Left lung (tissue), 10 donors: ENCODE results near the gene SUSD2. TPM values are rescaled to one million over a fixed set of nuclear protein-coding genes. Genes with fewer than 3 reads are reported as not detected.
"Not testable (repeated sequence)": the region's sequence is repeated elsewhere in the genome, so short reads cannot be mapped to it uniquely, and the experiment has no call there.

Experiments
- ATAC-seq: fragments of 200-7000 bp; cut with Tn5 transposase; one replicate; pipeline ENCODE4 v1.9.1; 2020; ENCODE audit warnings: moderate library complexity
- DNase-seq, 4 donors: peaks; one replicate each; pipeline ENCODE4 v3.0.0-alpha.2; 2013 to 2020
- H3K27ac ChIP-seq, 2 donors: fragments of 200-600 bp; sonication (generic) in 1 of 2; one replicate each; pipeline versions ENCODE4 v1.5.0 to v1.8.0; 2020 to 2021
- H3K27me3 ChIP-seq, 2 donors: fragments of 200-600 bp; sonication (generic) in 1 of 2; one replicate each; pipeline versions ENCODE4 v1.5.0 to v1.8.0; 2020 to 2021
- H3K36me3 ChIP-seq, 2 donors: fragments of 200-600 bp; sonication (generic) in 1 of 2; one replicate each; pipeline versions ENCODE4 v1.5.0 to v1.8.0; 2020 to 2021
- H3K4me1 ChIP-seq, 2 donors: fragments of 200-600 bp; one replicate each; pipeline ENCODE4 v1.8.0; 2021
- H3K4me3 ChIP-seq, 2 donors: fragments of 200-600 bp; sonication (generic) in 1 of 2; one replicate each; pipeline versions ENCODE4 v1.5.0 to v1.8.0; 2020 to 2021; ENCODE audit warnings: mild to moderate bottlenecking in 1 of 2
- H3K9me3 ChIP-seq, 2 donors: fragments of 200-600 bp; sonication (generic) in 1 of 2; one replicate each; pipeline versions ENCODE4 v1.5.0 to v1.8.0; 2020 to 2021
- intact Hi-C, 2 donors: fragments of 100-400 bp; cut with DNase I; formaldehyde crosslinking; loops; one replicate each; pipeline versions ENCODE4 v1.11.2 to v1.14.2; 2022
- polyA plus RNA-seq, 6 donors: library from polyadenylated mRNA; unstranded; fragments of 120-200 nt; gene quantifications; one replicate each; pipeline ENCODE4 v1.2.1, GENCODE V29; 2013; ENCODE audit not compliant: insufficient read length in 6 of 6
- total RNA-seq, 2 donors: library from RNA; stranded (reverse); fragmentation: NEBNext Ultra II Directional; extraction: Animal tissue kit (Norgen Biotek cat#: 25700); gene quantifications; one replicate each; pipeline ENCODE4 v1.2.1, GENCODE V29; 2021
- TF ChIP-seq, protein P1 (sequence below), 2 donors: fragments of 200-600 bp; sonication (generic) in 1 of 2; IDR thresholded peaks; one replicate each; pipeline versions ENCODE4 v1.5.0 to v1.8.0; 2021; ENCODE audit warnings: antibody characterized with exemption in 2 of 2
- donor health status: DM: no; HTN: yes; CAD: no.
- donor health status: DM: no; HTN: no; CAD: no.

SUSD2 gene
- total and polyA plus RNA-seq, 8 donors, result 8.2 to 374 (median 17.0) TPM

DNA sequence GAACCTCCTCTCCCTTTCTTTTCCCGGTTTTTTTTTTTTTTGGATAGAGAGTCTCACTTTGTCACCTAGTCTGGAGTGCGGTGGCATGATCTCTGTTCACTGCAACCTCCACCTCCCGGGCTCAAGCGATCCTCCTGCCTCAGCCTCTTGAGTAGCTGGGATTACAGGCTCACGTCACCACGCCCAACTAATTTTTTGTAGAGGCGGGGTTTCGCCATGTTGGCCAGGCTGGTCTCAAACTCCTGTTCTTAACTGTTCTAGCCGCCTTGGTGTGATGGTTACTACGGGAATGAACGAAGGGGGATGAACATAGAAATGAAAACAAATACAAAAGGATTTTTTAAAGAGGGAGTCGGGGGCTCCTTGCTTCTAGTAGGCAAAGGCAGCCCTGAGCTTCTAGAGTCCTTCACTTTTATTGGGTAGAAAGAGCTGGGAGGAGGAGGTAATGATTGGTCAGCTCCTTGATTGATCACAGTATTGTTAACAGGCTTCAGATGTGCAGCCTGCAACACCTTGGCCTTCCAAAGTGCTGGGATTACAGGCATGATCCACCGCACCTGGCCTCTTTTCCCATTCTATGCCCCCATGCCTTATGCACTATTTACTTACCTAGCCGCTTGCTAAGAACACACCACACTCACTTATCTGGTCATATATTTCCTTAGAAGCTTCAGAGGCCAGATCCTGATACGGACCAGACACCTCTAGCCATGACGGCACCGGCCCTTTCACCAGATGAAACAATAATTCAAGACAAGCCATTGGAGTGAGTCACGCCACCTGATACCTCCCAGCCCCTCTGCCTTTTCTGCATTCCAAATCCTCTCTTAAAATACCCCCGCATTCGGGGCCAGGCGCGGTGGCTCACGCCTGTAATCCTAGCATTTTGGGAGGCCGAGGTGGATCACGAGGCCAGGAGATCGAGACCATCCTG, 20.7 kb downstream of the SUSD2 start:
- DNase-seq, result no peak
- H3K27me3 ChIP-seq, result no peaks in the 10 kb centered on the region
- ATAC-seq, result no peak
- no peak overlapping the region for H3K4me3 ChIP-seq
- TF ChIP-seq, protein P1, sequence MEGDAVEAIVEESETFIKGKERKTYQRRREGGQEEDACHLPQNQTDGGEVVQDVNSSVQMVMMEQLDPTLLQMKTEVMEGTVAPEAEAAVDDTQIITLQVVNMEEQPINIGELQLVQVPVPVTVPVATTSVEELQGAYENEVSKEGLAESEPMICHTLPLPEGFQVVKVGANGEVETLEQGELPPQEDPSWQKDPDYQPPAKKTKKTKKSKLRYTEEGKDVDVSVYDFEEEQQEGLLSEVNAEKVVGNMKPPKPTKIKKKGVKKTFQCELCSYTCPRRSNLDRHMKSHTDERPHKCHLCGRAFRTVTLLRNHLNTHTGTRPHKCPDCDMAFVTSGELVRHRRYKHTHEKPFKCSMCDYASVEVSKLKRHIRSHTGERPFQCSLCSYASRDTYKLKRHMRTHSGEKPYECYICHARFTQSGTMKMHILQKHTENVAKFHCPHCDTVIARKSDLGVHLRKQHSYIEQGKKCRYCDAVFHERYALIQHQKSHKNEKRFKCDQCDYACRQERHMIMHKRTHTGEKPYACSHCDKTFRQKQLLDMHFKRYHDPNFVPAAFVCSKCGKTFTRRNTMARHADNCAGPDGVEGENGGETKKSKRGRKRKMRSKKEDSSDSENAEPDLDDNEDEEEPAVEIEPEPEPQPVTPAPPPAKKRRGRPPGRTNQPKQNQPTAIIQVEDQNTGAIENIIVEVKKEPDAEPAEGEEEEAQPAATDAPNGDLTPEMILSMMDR (IDR thresholded peaks at IDR 0.05), result no peak
- no peaks in the 10 kb centered on the region for H3K36me3 ChIP-seq
- H3K27ac ChIP-seq, result no peak overlapping the region
- no peaks in the 10 kb centered on the region for H3K9me3 ChIP-seq
- intact Hi-C loops, result no loop called here
- H3K4me1 ChIP-seq, result peaks cover 16 to 52% of the 10 kb centered on the region in 2 donors

DNA sequence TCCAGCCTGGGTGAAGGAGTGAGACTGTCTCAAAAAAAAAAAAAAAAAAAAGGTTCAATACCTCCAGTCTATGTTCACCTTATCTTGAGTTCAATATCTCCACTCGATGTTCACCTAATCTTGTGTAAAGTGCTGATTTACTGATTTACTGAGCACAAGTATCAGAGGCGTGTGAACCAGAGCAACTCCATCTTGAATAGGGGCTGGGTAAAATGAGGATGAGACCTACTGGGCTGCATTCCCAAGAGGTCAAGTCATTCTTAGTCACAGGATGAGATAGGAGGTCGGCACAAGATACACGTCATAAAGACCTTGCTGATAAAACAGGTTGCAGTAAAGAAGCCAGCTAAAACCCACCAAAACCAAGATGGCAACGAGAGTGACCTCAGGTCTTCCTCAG, 22.6 kb downstream of the SUSD2 start:
- H3K4me3 ChIP-seq, H3K9me3 ChIP-seq, intact Hi-C loops, ATAC-seq, H3K36me3 ChIP-seq, DNase-seq, H3K27me3 ChIP-seq, H3K27ac ChIP-seq: not testable (repeated sequence)
- H3K4me1 ChIP-seq, result peaks cover 27 to 52% of the 10 kb centered on the region in 2 donors

DNA sequence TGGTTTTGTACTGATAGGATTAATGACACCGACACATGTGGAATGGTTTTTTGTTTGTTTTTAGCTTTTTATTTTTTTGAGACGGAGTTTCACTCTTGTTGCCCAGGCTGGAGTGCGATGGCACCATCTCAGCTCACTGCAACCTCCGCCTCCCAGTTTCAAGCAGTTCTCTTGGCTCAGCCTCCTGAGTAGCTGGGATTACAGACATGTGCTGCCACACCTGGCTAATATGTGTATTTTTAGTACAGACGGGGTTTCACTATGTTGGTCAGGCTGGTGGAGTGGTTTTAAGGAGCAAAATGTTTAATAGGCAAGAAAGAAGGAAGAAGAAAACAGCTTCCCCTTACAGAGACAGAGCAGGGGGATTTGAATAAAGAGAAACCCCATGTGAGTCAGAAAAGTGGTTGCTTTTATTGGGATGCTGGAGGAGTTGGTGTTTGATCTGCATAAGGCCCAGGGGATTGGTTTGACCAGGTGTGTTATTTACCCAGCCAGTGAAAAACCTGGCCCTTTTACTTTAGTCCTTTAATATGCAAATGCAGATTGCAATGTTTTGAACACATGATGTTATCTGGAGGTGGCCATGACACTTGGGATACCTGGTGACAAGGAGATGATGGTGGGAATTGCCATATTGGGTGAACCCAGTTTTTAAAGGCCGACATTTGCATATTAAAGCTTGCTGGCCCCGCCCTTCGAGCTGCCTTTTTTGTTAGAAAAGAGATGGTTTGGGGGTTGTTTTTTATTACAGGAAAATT, 24.3 kb downstream of the SUSD2 start:
- intact Hi-C loops, result no loop called here
- TF ChIP-seq, protein P1 (IDR thresholded peaks at IDR 0.05), result no peak
- DNase-seq (peak in 1 of 4 donors; percentile 2), ATAC-seq (peak; percentile 31)
- peaks cover 30 to 68% of the 10 kb centered on the region in 2 donors for H3K4me1 ChIP-seq
- no peaks in the 10 kb centered on the region for H3K9me3 ChIP-seq
- H3K36me3 ChIP-seq, result no peaks in the 10 kb centered on the region
- no peak overlapping the region for H3K4me3 ChIP-seq
- peak overlapping the region; percentile 84 to 95 for H3K27ac ChIP-seq
- H3K27me3 ChIP-seq, result no peaks in the 10 kb centered on the region

DNA sequence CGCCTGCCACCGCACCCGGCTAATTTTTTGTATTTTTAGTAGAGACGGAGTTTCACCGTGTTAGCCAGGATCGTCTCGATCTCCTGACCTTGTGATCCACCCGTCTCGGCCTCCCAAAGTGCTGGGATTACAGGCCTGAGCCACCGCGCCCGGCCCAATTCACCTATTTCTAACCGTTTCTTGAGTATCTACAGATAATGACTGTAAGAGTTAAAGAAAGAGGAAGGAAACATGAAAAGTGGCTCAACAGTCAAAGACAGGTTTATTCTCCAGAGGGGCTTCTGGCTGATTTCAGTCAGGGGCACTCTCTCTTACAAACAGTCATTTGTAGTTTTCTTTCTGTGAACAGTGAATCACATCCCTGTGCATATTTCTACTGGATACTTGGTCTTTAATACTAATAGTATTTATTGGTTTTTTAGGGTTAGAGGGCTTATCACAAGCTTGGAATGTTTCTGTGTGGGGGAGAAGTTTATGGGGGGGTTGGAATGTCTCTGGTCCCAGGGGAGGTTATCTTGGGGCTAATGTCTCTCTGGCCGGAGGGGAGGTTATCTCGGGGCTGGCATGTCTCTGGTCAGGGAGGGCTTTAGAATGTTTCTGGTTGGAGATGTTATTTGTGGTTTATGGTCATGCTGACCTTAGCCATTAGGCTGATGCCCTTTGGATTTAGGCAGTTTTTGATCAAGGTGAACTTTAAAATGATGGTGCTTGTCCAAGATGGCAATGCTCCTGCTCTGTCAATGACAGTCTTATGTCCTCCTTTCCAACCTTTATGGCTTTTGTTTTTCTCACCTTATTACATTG, 25.4 kb downstream of the SUSD2 start:
- H3K27me3 ChIP-seq, H3K9me3 ChIP-seq, ATAC-seq, H3K36me3 ChIP-seq, H3K4me3 ChIP-seq, DNase-seq, intact Hi-C loops: not testable (repeated sequence)
- H3K4me1 ChIP-seq, result peaks cover 30 to 62% of the 10 kb centered on the region in 2 donors
- H3K27ac ChIP-seq, result peak overlapping the region; percentile 84 to 95

DNA sequence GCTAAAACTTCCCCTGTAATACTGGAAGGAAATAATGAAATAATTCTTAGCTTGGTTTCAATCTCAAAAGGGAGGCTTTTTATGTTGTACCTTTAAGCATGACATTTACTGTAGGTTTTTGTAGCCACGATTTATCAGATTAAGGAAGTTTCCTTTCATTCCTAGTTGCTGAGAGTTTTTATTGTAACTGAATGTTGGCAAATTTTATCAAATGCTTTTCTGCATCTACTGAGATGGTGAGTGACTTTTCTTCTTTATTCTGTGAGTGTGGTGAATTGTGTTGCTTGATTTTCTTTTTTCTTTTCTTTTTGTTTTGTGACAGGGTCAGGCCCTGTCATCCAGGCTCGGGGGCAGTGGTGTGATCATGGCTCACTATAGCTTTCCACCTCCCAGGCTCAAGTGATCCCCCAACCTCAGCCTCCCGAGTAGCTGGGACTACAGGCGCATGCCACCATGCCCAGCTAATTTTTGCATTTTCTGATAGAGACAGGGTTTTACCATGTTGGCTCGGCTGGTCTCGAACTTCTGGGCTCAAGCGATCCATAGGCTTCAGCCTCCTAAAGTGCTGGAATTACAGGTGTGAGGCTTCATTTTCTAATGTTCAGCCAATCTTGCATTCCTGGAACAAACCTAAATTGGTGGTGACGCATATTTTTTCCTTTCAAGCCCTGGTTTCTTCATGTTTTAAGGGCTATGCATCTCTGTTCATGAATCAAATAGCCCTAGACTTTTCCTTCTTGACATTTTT, 26.2 kb downstream of the SUSD2 start:
- Histone ChIP-seq H3K4me3 (no peak overlapping the region), H3K27ac (peak overlapping the region; percentile 84 to 95), H3K9me3 (no peaks in the 10 kb centered on the region), H3K36me3 (no peaks in the 10 kb centered on the region), H3K27me3 (no peaks in the 10 kb centered on the region), H3K4me1 (peaks cover 33 to 62% of the 10 kb centered on the region in 2 donors)
- ATAC-seq, result peak; percentile 4
- intact Hi-C loops, result no loop called here
- no peak for DNase-seq
- TF ChIP-seq, protein P1 (IDR thresholded peaks at IDR 0.05), result no peak
